NCI-H2171 treated with DMSO at 0.1 percent for 48 hours (cell line): ENCODE data around the gene ALOX12B.
"Not testable (repeated sequence)": the region's sequence is repeated elsewhere in the genome, so short reads cannot be mapped to it uniquely, and the experiment has no call there.

Source experiments
- DNase-seq: peaks from one replicate; lab custom pipeline; 2025; lab: John Stamatoyannopoulos, UW

ALOX12B gene

DNA sequence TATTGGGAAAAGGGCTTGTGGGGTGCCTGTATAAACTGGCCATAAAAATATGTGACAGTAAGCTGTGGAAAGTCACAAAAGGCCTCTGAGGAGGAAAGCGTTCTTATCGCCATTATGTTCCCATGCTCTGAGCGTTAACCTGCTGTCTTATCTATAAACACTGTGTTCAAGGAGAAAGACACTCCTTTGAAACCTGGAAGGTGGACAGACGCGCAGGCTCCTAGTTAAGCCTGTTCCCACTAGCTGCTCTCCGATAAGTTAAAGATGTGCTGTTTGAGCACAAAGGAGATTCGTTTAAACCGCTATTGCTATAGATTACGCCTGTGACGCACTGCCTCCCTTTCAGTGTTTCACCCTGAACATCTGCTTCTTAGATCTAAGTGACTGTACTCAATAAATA lies 5.2 kb downstream of the ALOX12B start:
- DNase-seq: no peak

DNA sequence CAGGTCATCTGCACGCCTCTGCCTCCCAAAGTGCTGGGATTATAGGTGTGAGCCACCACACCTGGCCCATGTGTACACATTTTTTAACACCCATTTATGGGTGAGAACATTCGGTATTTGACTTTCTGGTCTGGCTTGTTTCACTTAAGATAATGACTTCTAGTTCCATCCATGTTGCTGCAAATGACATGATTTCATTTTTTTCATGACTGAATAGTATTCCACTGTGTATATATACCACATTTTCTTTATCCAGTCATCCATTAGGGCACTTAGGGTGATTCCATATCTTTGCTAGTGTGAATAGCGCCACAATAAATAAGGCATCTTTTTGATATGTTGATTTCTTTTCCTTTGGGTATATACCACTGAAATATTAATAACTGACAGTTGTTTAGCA lies 5.6 kb downstream of the ALOX12B start:
- DNase-seq: no peak

DNA sequence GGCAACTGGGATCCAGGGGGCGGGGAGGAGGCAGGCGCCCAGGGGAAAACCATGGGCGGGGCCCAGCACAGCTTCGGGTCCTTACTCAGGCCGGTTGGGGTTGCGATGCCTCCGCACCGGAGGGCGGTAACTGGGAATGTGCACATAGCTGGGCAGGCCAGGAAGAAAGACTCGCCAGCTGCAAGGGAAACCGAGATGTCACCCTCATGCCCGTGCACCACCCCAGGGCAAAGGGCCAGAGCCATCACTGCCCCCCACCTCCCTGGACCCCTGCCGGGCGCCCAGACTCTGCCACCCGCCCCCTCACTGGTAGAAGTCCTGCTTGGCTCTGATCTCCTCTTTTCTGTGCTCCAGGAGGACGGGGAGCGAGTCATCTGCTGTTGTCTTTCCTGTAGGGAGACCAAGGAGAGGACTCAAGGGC lies 6.7 kb downstream of the ALOX12B start:
- no peak for DNase-seq

DNA sequence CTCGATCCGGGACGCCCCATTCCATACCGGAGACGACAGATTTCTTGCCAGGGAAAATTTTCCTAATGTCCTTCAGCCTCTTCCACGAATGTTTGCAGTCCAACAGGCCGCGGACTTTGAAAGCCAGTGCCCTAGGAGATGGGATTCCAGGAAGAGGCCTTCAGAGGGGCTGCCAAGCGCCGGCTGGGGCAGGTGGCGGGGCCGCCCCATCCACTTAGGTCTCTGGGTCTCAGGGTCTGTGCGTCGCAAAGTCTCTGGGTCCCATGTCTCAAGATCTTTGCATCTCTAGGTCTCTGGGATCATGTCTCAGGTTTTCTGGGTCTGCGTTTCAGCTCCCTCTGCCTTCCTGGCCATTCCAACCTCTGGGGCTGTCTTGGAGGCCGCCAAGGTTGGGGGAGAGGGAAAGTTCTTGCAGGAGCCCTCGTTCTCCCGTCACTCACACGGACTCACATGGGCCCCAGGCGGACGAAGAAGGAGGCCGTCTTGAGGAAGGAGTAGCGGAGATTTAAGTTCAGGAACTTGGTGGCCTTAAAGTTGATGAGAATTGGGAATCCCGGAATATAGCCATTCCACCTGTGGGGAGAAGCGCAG lies 7.2 kb downstream of the ALOX12B start:
- DNase-seq: no peak

DNA sequence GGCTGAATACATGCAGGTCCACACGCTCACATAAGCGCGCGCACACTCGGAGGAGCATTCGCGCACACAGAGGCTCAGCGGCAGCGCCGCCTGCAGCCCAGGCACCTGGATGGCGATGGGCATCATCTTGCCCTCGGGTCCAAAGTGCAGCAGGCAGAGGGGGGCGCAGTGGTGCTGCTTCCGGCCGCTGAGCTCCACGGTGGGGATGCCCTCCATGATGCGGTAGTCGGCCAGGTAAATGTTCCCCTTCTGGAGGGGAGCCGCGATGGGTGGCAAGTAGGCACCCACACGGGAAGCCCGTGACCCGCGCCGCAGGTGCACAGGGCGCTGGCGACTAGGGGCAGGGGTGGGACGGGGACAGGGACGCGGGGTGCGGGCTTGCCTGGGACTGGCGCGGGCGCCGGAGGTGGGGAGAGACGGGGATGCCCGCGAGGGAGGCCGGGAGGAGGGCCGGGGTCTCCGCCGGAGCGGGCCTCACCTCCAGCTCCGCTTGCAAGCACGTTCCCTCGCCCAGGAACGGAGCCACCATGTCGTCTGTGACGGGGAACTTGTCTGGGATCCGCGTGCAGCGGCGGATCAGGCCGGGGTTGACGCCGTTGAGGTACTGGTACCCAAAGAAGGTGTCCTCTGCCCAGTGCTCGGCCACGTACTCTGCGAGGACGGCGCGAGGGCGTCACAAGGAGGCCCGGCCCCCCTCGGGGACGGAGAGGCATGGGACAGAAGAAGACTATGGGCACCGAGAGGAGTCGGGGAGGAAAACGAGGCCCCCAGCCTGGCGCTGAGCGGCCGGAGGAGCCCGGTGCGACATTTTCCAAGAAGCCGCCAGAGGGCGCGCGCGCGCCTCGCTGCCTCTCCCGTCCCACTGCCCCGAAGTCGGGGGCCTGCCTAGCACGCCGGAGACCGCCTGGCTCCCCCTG lies 8.0 kb downstream of the ALOX12B start:
- DNase-seq: peak; percentile 88

DNA sequence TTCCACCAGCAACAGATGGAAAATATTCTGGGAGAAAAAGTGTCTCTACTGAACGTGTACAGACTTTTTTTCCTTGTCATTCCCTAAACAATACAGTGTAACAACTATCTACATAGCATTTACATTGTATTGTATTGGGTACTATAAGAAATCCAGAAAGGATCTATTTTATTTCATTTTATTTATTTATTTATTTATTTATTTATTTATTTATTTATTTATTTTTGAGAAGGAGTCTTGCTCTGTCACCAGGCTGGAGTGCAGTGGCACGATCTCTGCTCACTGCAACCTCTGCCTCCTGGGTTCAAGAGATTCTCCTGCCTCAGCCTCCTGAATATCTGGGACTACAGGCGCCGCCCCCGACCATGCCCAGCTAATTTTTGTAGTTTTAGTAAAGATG lies 9.6 kb downstream of the ALOX12B start:
- DNase-seq: not testable (repeated sequence)

DNA sequence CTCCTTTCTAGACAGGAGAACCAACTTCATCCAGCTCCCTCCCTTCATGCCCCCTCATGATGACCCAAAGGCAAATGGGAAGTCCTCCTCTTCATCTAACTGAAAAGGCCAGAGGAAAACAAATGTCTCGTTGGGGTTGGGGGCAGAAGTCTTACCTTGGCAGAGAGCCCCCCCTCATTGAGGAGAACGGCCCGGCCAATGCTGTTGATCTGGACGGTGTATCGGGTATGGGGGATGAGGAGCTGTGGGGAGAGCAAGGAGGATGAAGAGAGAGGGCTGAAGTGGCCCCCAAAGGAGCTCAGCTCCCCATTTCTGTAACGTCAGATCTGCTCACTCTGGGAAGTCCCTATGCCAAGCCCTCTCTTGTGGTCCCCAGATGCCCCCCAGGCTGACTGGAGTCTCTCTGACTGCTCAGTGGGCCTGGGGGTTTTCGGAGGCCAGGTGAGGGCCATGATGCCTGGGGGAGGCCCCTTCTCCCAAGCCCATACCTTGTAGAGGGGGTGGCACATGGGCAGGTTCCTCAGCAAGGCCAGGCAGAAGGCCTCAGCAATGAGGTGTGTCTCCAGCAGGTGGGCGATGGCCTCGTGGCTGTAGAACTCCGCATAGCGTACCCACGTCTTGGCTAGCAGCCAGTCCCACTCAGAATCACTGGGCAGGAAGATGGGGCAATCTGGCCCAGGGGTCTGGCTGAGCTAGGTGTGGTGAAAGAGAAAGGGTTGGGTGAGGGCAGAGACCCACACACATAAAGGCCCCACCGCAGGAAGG lies 10.8 kb downstream of the ALOX12B start:
- no peak for DNase-seq

DNA sequence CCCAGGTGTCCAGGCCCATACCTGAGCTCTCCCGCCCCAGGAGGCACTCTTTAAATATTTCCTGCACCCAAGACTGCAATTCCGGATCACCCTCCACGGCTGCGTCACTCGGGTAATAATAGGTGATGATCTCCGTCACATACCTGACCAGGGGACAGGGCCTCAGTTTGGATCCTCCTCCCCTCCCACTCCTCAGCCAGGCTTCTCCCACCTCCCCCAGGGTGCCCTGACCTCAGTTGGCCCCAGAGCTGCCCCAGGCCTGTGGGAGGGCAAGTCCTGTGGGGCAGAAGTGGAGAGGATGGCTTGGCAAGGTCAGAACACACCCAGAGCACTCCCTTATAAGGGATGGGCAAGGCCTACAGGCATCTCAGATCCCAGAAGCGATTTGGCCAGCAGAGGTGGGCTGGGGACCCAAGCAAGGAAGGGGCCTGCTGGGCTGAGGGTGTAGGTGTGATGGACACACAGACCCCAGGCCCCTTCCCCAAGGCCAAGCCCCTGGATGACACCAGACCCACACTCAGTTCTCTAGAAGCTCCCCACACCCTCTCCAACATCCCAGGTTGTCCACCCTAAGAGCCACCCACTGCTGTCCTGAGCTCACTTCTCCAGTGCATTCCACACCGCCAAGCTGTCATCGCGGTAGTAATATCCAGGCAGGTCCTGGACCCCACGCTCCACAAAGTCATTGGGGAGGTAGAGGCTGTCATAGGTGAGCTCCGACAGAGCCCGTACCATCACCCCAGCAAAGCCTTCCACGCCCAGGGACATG lies 11.8 kb downstream of the ALOX12B start:
- no peak for DNase-seq

DNA sequence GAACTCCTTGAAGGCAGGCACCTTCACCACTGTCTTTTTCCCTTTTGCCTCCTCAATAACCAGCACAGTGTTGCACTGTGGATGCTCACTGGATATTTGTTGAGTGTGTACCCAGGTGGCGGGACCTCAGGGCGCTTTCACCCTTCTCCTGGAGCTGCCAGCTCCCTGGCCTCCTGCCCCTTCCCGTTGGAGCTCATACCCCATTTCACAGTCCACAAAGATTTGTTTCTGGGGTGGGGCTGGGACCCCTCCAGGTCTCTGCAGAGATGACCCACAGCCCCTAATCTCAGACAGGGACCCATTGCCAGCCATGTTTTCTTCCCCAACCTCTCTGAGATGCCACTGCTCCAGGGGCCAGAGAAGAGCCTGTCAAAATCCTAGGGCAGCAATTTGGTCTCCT lies 12.4 kb downstream of the ALOX12B start:
- no peak for DNase-seq

DNA sequence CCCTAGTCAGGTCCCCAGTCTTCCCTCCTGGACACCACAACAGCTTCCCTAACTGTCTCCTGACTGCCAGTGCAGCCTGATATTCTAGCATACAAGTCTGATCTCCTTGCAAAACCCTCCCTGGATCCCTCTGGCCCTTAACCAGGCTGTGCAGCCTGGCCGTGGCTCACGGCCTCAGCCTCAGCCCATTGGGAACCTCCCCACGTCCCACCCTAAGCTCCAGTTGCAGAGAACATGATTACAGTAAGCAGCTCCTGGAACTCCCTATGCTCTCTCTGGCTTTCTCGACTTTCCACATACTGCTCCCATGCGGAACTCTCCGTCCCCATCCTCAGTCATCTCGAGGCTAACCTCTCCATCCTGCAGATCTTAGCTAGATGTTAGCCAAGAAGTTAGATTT lies 13.0 kb downstream of the ALOX12B start:
- DNase-seq: no peak

DNA sequence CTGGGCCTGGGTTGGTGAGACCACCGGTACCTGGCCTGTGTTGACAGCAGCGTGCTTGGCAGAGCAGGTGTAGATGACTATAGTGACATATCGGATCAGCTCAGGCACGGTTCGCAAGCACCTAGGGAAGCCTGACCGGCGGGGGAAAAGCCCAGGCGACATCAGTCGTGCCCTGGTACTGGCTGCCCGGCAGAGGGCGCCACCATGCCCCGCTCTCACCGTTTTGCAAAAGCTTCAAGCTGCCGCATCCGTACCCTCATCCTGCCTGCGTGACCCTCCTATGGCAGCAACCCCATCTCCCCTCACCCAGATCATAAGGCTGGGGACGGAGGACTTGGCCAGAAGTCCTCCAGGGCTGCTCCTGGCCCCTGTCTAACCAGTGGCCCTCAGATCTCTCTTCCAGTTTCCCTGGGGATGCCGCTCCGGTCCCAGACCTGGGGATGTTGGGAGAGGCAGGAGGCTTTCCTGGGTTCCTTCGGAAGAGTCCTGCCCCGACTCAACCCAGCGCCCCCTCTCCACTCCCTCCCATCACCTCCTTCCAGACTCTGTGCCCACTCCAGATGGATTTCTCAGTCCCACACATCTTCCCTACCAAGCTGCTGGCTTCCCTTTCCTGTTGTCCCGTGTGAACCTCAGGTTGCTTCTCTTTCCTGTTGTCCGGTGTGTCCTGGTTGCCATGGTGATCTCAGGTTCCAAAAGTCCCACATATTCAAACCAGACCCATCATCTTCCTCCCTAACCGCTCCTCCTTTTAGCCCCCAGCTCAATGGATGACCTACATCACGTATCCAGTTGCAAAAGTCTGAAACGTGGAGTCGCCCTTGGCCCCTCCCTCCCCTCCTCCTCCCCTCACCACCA lies 13.7 kb downstream of the ALOX12B start:
- DNase-seq: peak; percentile 56

DNA sequence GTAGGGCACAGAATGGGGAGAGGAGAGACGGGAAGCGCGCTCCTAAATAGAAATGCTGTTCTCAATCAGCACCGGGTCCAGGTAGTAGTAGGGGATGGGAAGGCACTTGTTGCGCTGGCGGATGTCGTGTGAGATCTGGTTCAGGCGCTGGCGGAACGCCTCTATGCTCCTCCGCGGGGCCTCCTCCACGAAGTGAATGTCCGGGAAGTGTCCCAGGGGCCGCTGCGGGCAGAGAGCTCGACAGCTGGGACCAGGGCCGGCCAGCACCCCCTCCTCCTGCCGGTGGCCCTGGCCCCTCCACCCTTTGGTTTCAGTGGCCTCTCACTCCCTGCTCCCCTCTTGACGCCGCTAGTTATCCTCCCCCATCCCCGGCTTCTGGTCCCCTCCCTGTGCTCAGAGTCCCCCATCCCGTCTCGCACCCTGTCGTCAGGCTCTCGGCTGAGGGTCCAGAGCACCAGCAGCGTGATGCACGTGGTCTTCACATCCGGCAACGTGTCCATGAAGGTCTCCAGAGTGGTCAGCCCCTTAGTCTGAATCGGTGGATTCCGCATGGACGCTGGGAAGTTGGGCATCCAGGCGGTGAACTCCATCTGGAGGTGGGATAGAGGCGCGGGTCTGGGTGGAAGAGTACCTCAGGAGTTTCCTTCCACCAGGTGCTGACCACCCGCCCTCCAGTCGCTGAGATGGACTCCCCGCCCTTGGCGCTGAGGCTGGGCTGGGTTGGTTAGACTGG lies 14.6 kb downstream of the ALOX12B start:
- DNase-seq: no peak

DNA sequence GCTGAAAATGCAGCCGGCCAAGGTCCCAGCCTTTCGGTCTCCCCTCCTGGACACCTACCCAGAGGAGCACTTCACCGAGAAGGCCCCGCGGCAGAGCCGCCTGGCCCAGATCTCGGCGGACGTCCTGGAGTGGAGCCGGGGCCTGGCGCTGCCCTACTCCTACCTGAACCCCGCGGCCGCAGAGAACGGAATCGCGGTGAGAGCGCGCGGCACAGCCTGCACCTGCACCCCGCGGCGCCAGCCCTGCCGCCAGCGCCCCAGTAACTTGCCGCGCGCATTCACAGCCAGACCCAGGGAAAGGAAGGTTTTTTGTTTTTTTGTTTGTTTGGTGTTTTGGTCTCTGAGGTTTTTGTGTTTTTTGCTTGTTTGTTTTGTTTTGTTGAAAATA lies 15.2 kb downstream of the ALOX12B start:
- DNase-seq: no peak

DNA sequence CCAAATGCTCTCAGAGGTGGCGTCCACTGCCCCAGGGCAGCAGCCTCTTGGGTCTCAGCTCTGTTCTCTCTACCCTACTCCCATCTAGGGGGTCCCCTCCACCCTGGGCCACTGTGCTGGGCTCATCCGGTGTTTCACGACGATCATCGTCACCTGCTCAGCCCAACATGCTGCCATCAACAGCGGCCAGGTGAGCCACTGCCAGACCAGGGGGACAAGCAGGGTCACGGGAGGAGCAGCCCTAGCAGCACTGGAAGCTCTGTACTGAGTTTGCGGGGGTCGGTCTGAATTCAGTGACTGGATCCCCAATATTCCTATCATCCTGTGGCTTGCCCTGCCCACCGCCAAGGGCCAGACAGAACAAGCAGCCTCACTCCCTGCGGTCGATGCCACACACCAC lies 16.0 kb downstream of the ALOX12B start:
- DNase-seq: no peak

DNA sequence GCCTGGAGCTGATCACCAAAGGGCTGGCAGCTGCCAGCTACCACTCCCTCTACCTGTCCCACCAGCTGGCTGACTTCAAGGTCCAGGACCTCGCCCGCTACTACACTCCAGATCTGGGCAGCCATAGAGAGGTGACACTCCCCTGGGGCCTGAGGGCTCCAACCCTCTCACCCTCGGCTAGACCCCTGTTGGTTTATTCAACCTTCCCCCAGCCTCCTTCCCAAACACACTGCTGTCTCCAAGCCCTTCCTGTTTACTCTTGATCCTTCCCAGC lies 18.0 kb downstream of the ALOX12B start:
- DNase-seq: no peak

DNA sequence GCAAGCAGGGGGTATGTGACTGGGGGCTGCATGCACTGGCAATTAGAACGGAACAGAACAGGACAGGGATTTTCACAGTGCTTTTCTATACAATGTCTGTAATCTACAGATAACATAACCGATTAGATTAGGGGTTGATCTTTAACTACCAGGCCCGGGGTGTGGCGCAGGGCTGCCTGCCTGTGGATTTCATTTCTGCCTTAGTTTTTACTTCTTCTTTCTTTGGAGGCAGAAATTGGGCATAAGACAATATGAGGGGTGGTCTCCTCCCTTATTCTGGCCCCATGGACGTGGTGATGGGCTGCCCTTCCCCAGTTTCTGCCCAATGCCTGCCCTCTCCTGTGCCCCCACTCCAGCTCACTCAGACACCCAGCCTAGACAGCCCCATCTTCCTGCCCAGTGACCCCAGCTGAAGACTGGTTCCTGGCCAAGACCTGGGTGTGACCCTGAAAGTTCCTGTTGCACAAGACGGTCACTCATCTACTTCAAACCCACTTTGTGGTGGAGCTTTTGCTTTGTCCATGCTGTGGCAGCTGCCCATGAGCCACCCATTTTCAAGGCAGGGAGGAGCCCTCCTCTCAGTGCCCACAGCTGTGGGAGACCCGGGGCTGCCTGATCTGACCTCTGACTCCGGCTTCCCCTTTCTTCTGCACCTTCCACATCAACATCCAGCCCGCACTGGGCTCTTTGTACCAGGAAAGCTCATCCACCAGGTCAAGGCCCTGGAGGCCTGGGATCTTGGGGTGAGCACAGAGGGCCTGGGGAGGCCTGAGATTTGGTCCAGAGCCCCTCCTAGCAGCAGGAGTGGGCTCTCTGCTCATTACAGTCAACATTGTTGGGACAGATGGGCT lies 18.6 kb downstream of the ALOX12B start:
- no peak for DNase-seq

DNA sequence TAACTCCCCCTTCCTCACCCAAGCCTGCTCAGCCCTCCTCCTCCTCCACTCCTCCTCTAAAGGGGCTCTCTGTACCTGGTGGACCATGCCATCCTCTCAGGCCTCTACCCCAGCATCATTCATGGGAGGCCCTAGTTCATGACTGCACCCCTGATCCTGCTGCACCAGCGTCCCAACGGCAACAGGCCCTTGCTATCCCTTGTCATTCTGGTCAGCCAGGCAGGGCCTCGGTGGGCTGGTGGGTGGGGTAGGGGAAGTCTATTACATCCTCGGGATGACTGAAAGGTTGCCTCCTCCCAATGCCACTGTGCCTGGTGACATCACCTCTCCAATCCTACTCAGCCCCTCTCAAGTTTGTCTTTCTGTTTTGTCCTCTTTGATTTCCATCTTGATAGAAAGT lies 19.7 kb downstream of the ALOX12B start:
- DNase-seq: no peak

DNA sequence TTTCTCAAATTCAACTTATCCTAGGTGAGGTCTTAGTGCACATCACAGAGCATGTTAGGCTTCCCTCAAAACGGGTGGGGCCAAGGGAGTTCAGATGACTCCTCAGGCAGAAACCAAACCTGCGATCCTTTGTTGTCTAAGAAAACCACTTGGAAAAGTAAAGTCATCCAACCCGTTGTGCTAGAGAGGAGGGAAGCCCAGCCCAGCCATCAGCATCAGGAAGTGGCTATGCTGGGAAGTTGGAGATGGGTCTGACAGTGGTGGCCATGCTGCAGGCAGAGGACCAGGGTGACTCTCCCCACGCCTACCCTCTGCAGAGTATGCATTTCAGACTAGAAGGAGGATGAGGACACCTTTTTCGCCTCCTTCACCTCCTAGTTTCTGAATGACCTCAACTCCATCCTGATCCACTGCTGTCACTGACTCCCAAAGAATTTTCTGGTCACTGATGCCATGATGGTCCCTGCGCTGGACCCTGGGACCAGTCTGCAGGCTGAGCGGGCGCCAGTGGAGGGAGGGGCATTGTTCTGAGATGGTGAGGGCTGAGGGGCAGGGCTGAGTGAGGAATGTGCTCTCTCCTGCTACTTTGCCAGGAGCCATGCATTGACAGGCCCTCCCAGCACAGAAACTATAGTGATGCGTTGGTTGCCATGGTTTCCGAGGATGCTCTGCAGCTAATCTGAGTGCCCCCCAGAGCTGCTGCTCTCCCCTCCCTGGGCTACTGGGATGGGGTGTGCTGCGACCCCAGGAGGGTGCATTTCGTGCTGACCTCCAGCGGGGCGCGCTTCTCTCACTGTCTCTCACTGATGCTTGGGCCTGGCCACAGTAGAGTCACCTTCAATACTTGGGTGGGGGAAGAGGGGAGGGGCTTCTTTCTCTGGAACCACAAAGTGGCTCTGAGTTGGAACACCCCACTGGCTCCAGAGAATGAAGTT lies 20.4 kb downstream of the ALOX12B start:
- DNase-seq: no peak

DNA sequence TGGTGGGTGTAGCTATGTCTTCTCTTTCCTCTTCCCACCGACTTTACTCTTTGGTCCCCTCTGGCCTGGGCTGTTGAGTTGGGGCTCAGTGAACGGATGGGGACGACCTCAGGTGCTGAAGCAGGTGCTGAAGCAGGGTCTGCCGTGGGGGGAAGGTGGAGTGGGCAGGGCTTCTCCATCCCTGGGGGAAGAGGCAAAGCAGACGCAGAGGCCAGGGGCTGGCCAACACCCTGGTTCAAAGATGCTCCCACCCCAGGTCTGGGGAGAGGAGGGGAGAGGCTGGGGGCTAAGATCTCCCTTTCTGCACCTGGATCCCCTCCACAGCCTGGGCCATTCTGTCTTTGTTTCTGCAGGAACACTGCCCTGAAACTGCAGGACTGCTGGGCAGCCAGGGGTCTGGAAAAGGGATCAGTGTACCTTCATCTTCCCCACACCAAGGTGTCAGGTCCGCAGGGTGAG lies 22.9 kb downstream of the ALOX12B start:
- no peak for DNase-seq
